AG09319 (cell line): Measurements from ENCODE around the gene MYO1E.

Source experiments
- DNase-seq: peaks from one replicate; pipeline ENCODE4 v3.0.0-alpha.2; 2010; ENCODE audit warnings: low read depth; ENCODE audit errors: extremely low read depth
- CTCF ChIP-seq: IDR thresholded peaks from 2 replicates; pipeline ENCODE4 v1.5.1; 2011; ENCODE audit warnings: low read depth, mild to moderate bottlenecking, inconsistent platforms, low read length, moderate library complexity

MYO1E gene

GRCh38 chr15:59371458-59372351, 966 bp downstream of the MYO1E start:
- no peak for DNase-seq
- TF ChIP-seq CTCF, result no peak

GRCh38 chr15:59369597-59369996, 3.1 kb downstream of the MYO1E start:
- no peak for DNase-seq
- TF ChIP-seq CTCF, result no peak

- DNase-seq, result no peak
- no peak for TF ChIP-seq CTCF
Measured at GRCh38 chr15:59367022-59367451, 5.6 kb downstream of the MYO1E start.

GRCh38 chr15:59366333-59367021, 6.2 kb downstream of the MYO1E start:
- TF ChIP-seq CTCF, result no peak

GRCh38 chr15:59364248-59364647, 8.4 kb downstream of the MYO1E start:
- no peak for DNase-seq
- TF ChIP-seq CTCF, result no peak

More at GRCh38 chr15:59366333-59367021, 6.2 kb downstream of the MYO1E start:
- no peak for DNase-seq

DNA sequence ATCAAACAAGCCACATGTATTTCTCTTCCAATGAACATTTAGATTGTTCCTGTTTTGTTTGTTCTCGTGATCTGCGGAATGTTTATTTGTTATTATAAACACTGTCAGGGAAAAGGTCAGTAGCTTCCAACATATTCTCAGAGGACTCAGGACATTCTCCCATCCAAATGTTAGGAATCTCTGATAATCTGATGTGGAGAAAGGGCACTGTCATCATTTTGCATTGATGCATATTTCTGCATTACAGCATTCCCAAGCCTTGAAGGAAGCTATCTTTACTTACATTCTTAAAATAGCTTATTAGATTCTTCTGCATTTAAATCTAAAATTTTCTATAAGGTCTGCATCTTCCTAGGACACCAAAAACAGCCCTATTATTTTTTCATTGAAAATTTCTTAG, 10.3 kb downstream of the MYO1E start:
- no peak for DNase-seq
- no peak for TF ChIP-seq CTCF

DNA sequence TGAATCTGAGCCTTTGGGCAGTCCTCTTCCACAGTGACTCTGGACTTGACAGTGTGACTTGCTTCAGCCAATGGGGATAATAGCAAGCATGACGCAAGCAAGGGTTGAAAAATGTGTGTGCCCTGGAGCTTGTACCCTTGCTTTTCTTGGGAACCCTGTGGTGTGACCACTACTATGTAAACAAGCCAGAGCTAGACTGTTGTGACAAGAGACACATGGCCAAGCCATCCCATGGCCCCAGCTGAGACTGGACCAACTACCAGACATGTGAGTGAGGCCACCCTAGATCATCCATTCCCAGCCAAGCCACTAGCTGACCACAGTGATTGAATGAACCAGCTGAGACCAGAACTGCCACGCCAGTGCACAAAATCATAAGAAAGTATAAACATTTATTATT, 11.8 kb downstream of the MYO1E start:
- no peak for DNase-seq
- no peak for TF ChIP-seq CTCF
